GM12891 (cell line): ENCODE results near the gene GAPDHS.

Experiments
- DNase-seq: peaks from one replicate; pipeline ENCODE4 v3.0.0; 2011; ENCODE audit warnings: low spot score; ENCODE audit not compliant: insufficient read length
- FAIRE-seq: peaks from 2 replicates; lab custom pipeline; 2011; peaks lifted over from hg19 to GRCh38; lab: Jason Lieb, UNC
- PAX5 ChIP-seq: IDR thresholded peaks from 2 replicates; pipeline ENCODE4 v1.6.1; 2011; ENCODE audit warnings: low read length, moderate library complexity, mild to moderate bottlenecking; ENCODE audit not compliant: insufficient read depth, severe bottlenecking
- POLR2A ChIP-seq: IDR thresholded peaks from 2 replicates; pipeline ENCODE4 v1.6.1; 2011; ENCODE audit warnings: low read depth, low read length, control low read depth
- POLR2AphosphoS5 ChIP-seq: IDR thresholded peaks from 2 replicates; pipeline ENCODE4 v1.6.1; 2011; ENCODE audit warnings: low read depth, low read length, control low read depth
- POU2F2 ChIP-seq: IDR thresholded peaks from 2 replicates; pipeline ENCODE4 v1.6.1; 2011; ENCODE audit warnings: low read depth, mild to moderate bottlenecking, control low read depth, low read length, moderate library complexity
- SPI1 ChIP-seq: IDR thresholded peaks from 2 replicates; pipeline ENCODE4 v1.6.1; 2011; ENCODE audit warnings: low read depth, low read length, control low read depth
- TAF1 ChIP-seq: IDR thresholded peaks from 2 replicates; pipeline ENCODE4 v1.6.1; 2011; ENCODE audit warnings: low read depth, low read length, control low read depth

Gene GAPDHS

DNA sequence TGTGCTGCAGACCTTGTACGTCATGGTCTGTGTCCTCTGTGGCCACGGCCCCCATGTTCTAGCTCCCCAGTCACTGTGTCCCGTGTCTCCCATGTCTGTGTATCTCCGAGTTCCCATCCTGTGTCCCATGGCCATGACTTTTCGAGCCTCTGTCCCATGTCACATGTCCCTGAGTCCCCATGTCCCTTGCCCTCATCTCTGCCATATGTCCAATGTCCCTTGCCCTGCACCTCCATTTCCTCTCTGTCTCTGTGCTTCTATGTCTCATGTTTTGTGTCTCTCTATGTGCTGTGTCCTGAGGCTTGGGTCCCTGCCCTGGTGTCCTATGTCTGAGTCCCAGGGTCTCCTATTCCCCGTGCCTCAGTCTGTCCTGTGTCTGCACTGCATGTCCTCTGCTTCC, 28.2 kb downstream of the GAPDHS start:
- no peak for FAIRE-seq
- TF ChIP-seq POLR2A = no peak
- no peak for TF ChIP-seq SPI1
- TF ChIP-seq POLR2AphosphoS5 = no peak
- no peak for TF ChIP-seq PAX5
- no peak for TF ChIP-seq POU2F2
- TF ChIP-seq TAF1 = no peak

DNA sequence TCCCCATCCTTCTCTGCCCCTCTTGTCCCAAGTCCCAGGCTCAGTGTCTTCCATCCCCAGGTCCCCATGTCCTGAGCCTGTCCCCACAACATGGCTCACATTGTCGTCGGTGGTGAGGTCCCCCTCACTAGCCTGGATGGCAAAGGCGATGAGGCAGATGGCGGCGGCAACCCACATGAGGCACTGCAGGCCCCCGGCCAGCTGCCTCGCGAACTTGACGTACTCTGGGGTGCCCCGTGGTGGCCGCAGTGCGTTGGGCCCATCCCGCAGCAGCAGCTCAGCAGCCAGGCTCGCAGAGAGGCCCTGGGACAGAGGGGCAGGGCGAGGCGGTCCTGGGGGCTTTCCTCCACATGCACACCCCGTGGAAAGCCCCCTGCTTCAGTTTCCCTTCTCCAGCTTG, 29.1 kb downstream of the GAPDHS start:
- no peak for TF ChIP-seq POU2F2
- no peak for TF ChIP-seq POLR2A
- TF ChIP-seq PAX5 = no peak
- no peak for TF ChIP-seq TAF1
- no peak for TF ChIP-seq SPI1
- no peak for TF ChIP-seq POLR2AphosphoS5
- DNase-seq = no peak
- FAIRE-seq = no peak

More for the DNA sequence above, 28.2 kb downstream of the GAPDHS start:
- no peak for DNase-seq

DNA sequence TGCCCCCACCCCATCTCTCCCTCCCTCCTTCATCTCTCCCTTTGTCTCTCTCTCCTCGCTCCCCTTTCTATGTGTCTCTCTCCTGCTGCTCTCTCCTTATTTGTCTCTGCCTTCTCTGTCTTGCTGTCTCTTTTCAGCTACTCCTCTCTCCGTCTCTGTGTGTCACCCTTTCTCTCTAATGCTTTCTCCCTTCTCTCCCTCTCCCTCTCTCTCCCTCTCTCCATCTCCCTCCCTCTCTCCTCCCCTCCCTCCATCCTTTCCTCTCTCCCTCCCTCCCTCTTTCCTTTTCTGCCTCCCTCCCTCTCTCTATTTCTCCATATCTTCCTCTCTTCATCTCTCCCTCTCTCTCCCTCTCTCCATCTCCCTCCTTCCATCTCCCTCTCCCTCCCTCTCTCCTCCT, 29.5 kb downstream of the GAPDHS start:
- DNase-seq (no peak), FAIRE-seq (no peak)
- TF ChIP-seq POLR2A = no peak

DNA sequence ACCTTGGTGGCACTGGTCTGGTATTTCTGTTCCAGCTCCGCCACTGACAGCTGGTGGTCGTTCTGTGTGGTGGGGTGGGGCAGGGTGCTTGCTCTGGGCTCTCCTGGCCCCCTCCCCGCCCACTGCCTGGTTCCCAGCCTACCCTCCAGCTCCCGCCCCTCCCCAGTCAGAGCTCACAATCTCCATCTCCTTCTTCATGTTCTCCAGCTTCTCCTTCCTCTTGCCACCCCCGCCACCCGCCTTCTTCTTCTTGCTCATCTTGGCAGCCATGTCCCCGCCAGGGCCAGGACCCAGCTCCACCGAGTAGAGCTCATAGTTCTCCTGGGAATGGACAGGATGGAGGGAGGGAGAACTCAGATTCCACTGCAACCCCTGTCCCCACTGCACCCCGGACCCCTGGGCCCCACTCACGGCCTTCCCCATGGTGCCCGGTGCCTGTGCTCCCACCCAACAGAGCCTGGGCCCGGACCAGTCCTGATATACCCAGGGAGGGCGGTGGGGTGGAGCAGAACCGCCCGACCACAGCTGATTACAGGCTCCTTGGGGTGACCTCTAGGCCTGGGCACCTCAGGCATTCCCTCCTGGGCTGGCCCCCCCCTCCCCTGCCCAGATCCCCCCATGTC, 30.1 kb downstream of the GAPDHS start, which contains the start of gene ATP4A:
Gene ATP4A (minus strand): TSS at position 452 of the 623 bp plus-strand sequence. CDS start 29 bp downstream, at position 423.
- no peak for DNase-seq
- TF ChIP-seq SPI1 (no peak), POU2F2 (no peak), PAX5 (no peak), TAF1 (no peak), POLR2AphosphoS5 (no peak), POLR2A (no peak)
- FAIRE-seq = no peak

DNA sequence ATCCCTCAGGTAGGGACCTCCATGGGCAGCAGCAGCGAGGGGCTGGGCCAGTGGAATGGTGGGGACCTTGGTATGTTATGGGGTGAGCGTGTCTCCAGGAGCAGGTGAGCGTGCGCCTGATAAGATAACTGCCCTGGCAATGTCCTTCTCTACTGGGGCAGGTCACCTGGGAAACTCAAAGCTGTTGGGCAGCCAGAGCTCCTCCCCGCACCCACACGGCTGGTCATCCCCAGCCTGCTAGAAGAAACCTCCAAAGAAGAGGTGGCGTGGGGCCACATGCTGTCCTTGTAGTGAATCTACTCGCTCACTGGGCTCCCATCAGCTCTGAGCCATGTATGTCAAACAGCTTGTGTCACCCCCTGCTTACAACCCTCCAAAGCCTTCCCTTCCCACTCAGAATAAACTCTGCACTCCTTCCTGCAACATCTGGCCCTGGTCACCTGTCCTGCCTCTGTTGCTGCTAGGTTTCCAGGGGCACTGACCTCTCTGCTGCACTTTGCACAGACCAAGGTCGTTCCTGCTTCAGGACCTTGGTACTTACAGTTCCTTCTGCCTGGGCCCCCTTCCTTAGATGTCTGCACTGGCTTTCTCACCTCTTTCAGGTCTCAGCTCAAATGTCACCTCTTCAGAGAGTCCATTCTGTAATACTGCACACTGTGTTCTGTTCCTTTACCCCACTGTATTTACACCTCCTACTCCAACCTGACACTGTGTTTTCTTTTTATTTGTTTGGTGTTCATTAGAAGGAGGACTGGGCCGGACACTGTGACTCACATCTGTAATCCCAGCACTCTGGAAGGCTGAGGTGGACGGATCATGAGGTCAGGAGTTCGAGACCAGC, 32.0 kb downstream of the GAPDHS start:
- no peak for DNase-seq
- TF ChIP-seq POLR2AphosphoS5 (no peak), TAF1 (no peak)
- FAIRE-seq = no peak

DNA sequence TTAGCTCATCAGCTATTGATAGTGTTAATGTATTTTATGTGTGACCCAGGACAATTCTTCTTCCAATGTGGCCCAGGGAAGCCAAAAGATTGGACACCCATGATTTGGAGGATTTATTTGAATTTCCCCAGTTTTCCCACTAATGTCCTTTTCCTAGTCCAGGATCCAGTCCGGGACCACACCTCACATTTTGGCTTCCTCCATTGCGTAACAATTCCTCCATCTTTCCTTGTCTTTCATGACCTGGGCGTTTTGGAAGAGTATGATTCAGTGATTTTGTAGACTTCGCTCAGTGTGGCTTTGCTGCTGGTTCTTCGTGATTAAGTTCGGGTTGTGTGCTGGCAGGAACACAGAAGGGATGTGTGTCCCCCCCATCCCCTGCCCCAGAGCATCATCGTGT, 33.5 kb downstream of the GAPDHS start:
- DNase-seq = no peak
- no peak for FAIRE-seq
- no peak for TF ChIP-seq POLR2A
- no peak for TF ChIP-seq POLR2AphosphoS5
- TF ChIP-seq TAF1 = no peak

DNA sequence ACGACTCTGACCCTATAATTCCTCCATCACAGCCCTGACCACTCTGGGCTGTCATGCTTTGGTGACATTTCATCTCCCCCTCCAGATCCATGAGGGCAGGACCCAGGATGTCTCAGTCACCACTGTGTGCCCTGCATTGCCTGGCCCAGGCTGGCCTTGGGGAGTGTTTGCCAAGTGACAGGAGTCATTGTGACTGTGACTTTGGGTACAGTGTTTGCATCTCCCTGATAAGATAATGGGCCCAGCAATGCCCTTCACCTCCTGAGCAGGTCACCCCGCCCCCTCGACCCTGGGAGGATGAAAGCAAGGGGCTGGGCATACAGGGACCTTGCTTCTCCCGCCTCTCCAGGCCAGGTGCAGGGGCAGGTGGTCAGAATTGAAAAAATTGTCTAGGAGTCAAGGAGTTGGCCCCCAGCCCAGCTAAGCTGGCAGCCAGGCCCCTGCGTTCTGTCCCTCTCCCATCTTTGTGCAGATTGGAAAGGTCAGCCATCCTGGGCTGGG, 36.1 kb downstream of the GAPDHS start:
- TF ChIP-seq POLR2AphosphoS5 (no peak), POLR2A (no peak), PAX5 (no peak), SPI1 (no peak), TAF1 (no peak), POU2F2 (no peak)
- DNase-seq (no peak), FAIRE-seq (no peak)

DNA sequence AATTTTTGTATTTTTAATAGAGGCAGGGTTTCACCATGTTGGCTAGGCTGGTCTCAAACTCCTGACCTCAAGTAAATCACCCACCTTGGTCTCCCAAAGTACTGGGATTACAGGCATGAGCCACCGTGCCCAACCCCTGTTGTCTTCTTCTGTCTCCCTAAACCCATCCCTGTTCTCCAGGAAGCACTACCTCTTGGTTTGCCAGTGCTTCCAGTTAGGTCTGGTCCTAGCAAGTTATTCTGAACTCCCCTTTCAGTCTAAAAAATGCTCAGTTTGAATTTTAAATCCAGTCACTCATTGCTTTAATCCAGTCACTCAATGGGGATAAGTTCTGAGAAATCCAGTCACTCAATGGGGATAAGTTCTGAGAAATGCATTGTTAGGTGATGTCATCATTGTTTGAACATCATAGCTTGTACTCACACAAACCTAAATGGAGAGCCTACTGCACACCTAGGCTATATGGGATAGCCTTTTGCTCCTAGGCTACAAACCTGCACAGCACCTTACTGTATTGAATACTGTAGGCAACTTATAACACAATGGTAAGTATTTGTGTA, 38.2 kb downstream of the GAPDHS start:
- DNase-seq = no peak

DNA sequence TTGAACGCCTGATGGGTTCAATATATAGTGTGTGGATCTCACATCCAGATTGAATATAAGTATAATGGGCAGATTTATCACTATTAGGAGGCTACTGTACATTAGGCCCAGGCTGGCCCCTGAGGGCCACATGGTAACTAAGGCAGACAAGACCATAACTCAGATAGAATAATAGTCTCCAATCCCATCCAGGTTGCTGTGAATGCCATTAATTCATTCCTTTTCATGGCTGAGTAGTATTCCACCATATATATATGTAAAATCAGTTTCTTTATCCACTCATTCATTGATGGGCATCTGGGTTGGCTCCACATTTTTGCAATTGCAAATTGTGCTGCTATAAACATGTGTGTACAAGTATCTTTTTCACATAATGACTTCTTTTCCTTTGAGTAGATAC, 44.7 kb downstream of the GAPDHS start:
- DNase-seq (no peak), FAIRE-seq (no peak)
- no peak for TF ChIP-seq SPI1
- no peak for TF ChIP-seq POLR2A
- no peak for TF ChIP-seq POLR2AphosphoS5
- TF ChIP-seq TAF1 = no peak
- TF ChIP-seq POU2F2 = no peak
- no peak for TF ChIP-seq PAX5

More for the DNA sequence above, 38.2 kb downstream of the GAPDHS start:
- FAIRE-seq = no peak
- TF ChIP-seq POLR2A = no peak
- TF ChIP-seq PAX5 = no peak
- TF ChIP-seq TAF1 = no peak
- TF ChIP-seq POLR2AphosphoS5 = no peak
- TF ChIP-seq POU2F2 = no peak
- TF ChIP-seq SPI1 = no peak

DNA sequence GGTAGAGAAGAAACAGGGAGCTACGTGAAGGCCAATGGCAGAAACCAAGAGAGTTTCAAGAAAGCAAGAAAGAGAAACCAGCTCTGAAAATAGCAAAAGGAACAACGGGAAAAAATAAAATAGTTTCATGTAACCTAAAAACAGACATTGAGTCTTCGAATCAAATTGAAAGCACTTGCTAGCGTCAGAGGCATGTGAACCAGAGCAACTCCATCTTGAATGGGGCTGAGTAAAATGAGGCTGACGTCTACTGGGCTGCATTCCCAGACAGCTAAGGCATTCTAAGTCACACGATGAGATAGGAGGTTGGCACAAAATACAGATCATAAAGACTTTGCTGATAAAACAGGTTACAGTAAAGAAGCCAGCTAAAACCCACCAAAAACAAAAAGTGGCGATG, 45.5 kb downstream of the GAPDHS start:
- TF ChIP-seq PAX5 (no peak), TAF1 (no peak), SPI1 (no peak), POLR2A (no peak), POLR2AphosphoS5 (no peak), POU2F2 (no peak)
- DNase-seq (no peak), FAIRE-seq (no peak)
